HG03460 (cell line): ENCODE data around the gene IL5.
"Not testable (repeated sequence)": the region's sequence is repeated elsewhere in the genome, so short reads cannot be mapped to it uniquely, and the experiment has no call there.

ENCODE experiments used
- ATAC-seq: cut with Tn5 transposase; IDR thresholded peaks from one replicate; pipeline ENCODE4 v1.9.1; 2021; ENCODE audit not compliant: unreplicated experiment

IL5 gene

GRCh38 chr5:132543472-132544201 is at the start of gene IL5:
Gene IL5, minus strand, starts transcription at chr5:132543522. Its CDS starts 44 bp downstream, at chr5:132543478.
- ATAC-seq, result no peak

- no peak for ATAC-seq
These were observed 49.2 kb upstream of the IL5 start for GRCh38 chr5:132592521-132592920.

DNA sequence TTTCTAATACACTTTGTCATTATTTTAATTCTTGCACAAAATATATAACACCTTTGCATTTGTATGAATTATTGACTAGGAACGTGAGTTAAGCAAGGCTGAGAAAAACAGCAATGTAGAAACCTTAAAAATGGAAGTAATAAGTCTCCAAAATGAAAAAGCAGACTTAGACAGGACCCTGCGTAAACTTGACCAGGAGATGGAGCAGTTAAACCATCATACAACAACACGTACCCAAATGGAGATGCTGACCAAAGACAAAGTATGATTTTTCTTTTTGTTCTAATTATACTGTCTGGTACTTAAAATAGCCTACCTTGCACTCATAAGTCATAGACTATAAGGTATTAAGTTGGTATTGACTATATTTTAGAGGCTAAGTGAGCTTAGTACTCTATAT is 47.8 kb upstream of the IL5 start:
- no peak for ATAC-seq

DNA sequence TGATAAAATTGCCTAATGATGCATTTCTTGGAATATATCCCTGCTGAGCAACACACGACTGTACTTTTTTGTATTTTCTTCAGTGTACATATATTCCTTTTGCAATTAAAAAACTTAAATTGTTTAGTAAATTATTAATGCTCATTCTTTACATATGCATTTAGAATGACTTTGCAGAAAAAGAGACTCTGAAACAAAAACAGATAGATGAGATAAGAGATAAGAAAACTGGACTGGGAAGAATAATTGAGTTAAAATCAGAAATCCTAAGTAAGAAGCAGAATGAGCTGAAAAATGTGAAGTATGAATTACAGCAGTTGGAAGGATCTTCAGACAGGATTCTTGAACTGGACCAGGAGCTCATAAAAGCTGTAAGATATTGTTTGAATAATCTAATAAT is 46.1 kb upstream of the IL5 start:
- ATAC-seq, result no peak

GRCh38 chr5:132586063-132586462 is 42.7 kb upstream of the IL5 start:
- no peak for ATAC-seq

DNA sequence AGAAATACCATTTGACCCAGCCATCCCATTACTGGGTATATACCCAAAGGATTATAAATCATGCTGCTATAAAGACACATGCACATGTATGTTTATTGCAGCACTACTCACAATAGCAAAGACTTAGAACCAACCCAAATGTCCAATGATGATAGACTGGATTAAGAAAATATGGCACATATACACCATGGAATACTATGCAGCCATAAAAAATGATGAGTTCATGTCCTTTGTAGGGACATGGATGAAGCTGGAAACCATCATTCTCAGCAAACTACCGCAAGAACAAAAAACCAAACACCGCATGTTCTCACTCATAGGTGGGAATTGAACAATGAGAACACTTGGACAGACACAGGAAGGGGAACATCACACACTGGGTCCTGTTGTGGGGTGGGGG is 41.2 kb upstream of the IL5 start:
- ATAC-seq, result not testable (repeated sequence)

GRCh38 chr5:132576123-132576522 is 32.8 kb upstream of the IL5 start:
- no peak for ATAC-seq

DNA sequence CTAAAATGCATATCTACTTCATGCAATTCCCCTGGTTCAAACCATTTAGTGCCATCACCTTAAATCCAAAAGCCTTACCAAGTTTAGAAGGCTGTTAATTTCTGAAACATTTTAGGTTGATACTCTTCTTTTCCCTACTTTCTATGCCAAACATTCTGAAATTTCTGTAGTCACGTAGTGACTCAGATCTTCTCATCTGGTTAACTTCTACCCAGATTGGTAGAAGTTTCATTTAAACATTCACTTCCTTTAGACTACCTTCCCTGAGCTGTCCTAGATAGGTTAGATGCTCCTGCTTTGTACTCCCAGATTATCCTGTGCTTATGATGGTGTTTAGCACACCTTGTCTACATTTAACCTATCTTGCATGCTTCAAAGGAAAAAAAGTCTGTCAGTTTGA is 23.3 kb upstream of the IL5 start:
- no peak for ATAC-seq

- not testable (repeated sequence) for ATAC-seq
These were observed 21.2 kb upstream of the IL5 start for GRCh38 chr5:132564555-132564954.

GRCh38 chr5:132561601-132562000 is 18.3 kb upstream of the IL5 start:
- ATAC-seq, result no peak

GRCh38 chr5:132559383-132560060 is 16.2 kb upstream of the IL5 start:
- ATAC-seq, result no peak

- ATAC-seq, result peak; percentile 47
These were observed 14.3 kb upstream of the IL5 start for GRCh38 chr5:132557478-132558172.

DNA sequence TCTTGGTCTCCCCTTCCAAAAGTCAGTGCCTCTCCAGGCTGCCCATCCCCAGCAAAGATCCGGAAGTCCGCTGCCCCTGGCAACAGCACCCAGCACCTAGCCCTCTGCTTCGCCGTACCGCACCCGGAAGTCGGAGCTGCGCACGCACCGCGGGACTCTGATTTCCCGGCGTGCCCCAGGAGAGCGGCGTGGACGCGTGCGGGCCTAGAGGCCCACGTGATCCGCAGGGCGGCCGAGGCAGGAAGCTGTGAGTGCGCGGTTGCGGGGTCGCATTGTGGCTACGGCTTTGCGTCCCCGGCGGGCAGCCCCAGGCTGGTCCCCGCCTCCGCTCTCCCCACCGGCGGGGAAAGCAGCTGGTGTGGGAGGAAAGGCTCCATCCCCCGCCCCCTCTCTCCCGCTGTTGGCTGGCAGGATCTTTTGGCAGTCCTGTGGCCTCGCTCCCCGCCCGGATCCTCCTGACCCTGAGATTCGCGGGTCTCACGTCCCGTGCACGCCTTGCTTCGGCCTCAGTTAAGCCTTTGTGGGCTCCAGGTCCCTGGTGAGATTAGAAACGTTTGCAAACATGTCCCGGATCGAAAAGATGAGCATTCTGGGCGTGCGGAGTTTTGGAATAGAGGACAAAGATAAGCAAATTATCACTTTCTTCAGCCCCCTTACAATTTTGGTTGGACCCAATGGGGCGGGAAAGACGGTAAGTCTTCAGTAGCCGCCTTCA is 13.6 kb upstream of the IL5 start, which contains the start of gene RAD50:
RAD50 (plus strand) TSS at position 215 of the 715 bp plus-strand sequence; CDS start at position 563, 348 bp downstream.
- ATAC-seq, result peak; percentile 96

- peak; percentile 7 for ATAC-seq
These were observed 12.9 kb upstream of the IL5 start for GRCh38 chr5:132556153-132556762.

GRCh38 chr5:132549576-132549975 is 6.3 kb upstream of the IL5 start:
- ATAC-seq, result no peak

DNA sequence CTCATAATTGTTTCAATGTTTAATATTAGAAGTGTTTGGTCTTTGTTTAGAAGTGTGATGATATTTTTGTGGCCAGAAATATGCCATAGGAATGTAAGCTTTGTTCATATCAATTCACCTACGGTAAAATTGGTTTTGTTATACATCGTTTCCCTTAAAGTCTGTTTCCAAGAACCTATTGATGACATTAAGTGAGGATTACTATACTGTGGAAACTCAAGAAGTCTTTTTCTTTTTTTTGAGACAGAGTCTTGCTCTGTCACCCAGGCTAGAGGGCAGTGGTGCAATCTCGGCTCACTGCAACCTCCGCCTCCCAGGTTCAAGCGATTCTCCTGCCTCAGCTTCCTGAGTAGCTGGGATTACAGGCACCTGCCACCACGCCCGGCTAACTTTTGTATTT is 5.5 kb upstream of the IL5 start:
- ATAC-seq, result not testable (repeated sequence)

DNA sequence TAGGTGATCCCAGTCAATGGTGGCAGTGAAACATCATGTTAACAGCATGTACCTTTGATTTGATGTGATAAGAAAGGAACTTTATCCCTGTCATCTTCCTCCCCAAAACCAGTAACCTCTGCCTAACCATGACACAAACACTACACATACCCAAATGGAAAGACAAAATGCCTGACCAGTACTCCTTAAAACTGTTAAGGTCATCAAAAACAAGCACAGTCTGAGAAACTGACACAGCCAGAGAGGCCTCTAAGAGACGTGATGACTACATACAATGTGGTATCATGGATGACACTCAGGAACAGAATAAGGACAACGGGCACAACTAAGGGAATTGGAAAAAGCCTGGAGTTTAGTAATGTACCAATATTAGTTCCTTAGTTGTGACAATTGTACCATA is 3.9 kb upstream of the IL5 start:
- ATAC-seq, result no peak

DNA sequence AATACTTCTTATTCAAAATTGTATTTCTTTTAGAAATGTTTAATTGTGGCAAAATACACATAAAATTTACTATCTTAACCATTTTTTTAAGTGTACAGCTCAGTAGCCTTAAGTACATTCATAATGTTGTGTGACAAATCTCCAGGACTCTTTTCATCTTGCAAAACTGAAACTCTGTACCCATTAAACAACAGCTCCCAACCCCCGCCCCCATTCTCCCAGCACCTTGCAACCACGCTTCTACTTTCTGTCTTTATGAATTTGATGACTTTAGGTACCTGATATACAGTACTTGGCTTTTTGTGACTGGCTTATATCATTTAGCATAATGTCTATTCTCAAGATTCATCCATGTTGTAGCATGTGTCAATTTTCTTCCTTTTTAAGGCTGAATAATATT is 2.8 kb upstream of the IL5 start:
- no peak for ATAC-seq

DNA sequence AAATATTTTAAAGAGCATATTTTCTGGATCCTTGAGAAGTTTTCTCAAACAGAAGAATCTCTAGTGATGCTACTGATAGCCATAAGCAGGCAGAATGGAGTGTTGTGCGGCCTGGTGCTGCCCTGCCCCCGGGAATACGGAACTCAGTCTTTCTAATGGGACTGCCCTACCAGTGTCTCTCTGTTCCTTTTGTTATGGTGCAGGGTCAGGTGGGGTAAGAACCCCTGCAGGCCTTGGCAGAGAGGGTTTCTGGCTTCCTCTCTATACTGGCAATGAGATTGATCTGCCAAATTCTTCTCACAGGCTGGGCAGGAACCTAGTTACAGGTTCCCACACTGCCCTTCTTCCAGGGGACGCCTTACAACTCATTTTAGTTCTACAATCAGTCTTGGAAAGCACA is 2.6 kb downstream of the IL5 start:
- ATAC-seq, result no peak

DNA sequence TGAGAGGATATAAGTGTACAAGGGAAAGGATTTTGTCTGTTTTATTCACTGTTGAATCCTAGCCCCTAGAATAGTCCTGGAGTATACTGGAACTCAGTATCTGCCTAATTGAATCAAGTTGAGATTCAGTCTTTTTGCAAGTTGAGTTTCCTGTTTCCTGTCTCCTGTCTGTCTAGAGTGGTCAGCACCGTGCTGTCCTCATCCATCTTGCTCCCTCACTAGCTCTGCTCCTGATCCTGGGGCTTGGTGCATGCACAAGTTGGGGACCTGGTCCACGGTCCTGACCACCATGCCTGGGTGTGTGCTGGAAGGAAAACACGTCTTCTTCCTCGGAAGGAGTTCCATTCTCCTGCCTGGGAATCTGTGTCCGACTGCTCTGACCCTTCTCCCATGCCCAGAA is 3.2 kb downstream of the IL5 start:
- ATAC-seq, result no peak

DNA sequence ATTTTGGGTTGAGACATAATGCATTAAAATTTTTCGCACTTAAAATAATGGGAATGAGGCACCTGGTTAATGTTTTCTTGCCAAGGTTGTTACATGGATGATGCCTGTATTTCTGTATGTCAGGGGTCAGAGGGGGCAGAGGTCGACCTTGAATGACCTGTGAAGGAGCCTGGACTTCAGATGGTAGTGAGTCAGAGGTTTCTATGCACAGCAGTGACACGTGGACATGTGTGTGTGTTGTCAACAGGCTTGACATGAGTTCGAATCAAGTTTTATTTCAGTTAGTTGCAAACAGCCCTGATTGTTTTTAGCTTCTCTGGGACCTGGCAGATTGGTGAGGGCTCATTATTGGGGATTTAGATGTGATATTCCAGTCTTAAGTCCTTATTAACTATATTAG is 3.6 kb downstream of the IL5 start:
- no peak for ATAC-seq
